ENCODE measurements around the gene CLTRN. TPM values are rescaled to one million over a fixed set of nuclear protein-coding genes. Genes with fewer than 3 reads are reported as not detected.
A peak's percentile ranks its signal among the peaks of the same experiment; 100 is the strongest.
"Not testable (repeated sequence)": the region's sequence is repeated elsewhere in the genome, so short reads cannot be mapped to it uniquely, and the experiment has no call there.

Gene CLTRN
- total RNA-seq (not detected), polyA plus RNA-seq (not detected)
- long read RNA-seq, donor 1, partial matches to known transcripts = 0 of 1 reads
- long read RNA-seq, donor 1, other reads (novel, unspliced or antisense) = 1 of 1 reads
- long read RNA-seq, donor 2, partial matches to known transcripts = 0 of 1 reads
- long read RNA-seq, donor 2, other reads (novel, unspliced or antisense) = 1 of 1 reads

- intact Hi-C loops (cut with DNase I) = no loop called here
- no peak within 1 kb of the TSS for H3K27ac ChIP-seq (ENCODE audit: low read depth in 1 of 2, low read length in 2 of 2)
- no peaks in the 10 kb centered on the region for H3K9me3 ChIP-seq (ENCODE audit: control insufficient read depth, low read length)
- 46 to 48% methylated on average over 14 of the region's 14 CpGs for WGBS, 2 donors
- no peaks in the 10 kb centered on the region for H3K27me3 ChIP-seq (ENCODE audit: control insufficient read depth in 1 of 2, insufficient read depth in 2 of 2, low read length in 1 of 2)
- H3K4me1 ChIP-seq (ENCODE audit: control insufficient read depth in 1 of 2, insufficient read depth in 2 of 2, low read length in 2 of 2) = no peaks in the 10 kb centered on the region
- no peaks in the 10 kb centered on the region for H3K36me3 ChIP-seq (ENCODE audit: control insufficient read depth in 1 of 2, insufficient read depth in 2 of 2, low read length in 1 of 2)
- DNase-seq (no peak), ATAC-seq (ENCODE audit: low FRiP score) (no peak)
- H3K4me3 ChIP-seq (ENCODE audit: low read length in 2 of 2) = no peak within 1 kb of the TSS
Observed at GRCh38 chrX:15664487-15665444, at the start of gene CLTRN. Gene CLTRN, minus strand, starts transcription at chrX:15664805. Its CDS starts 30 bp downstream, at chrX:15664775.

- H3K36me3 ChIP-seq (ENCODE audit: control insufficient read depth in 1 of 2, insufficient read depth in 2 of 2, low read length in 1 of 2); DNase-seq; H3K4me3 ChIP-seq (ENCODE audit: low read length in 2 of 2); ATAC-seq (ENCODE audit: low FRiP score); H3K27me3 ChIP-seq (ENCODE audit: control insufficient read depth in 1 of 2, insufficient read depth in 2 of 2, low read length in 1 of 2); H3K4me1 ChIP-seq (ENCODE audit: control insufficient read depth in 1 of 2, insufficient read depth in 2 of 2, low read length in 2 of 2); H3K27ac ChIP-seq (ENCODE audit: low read depth in 1 of 2, low read length in 2 of 2); H3K9me3 ChIP-seq (ENCODE audit: control insufficient read depth, low read length); intact Hi-C loops (cut with DNase I): not testable (repeated sequence)
- 81 to 91% methylated on average over 5 of the region's 8 CpGs for WGBS, 2 donors
Observed at GRCh38 chrX:15704273-15704672, 39.7 kb upstream of the CLTRN start.

- H3K4me3 ChIP-seq (ENCODE audit: low read length in 2 of 2); intact Hi-C loops (cut with DNase I); ATAC-seq (ENCODE audit: low FRiP score); H3K27me3 ChIP-seq (ENCODE audit: control insufficient read depth in 1 of 2, insufficient read depth in 2 of 2, low read length in 1 of 2); H3K4me1 ChIP-seq (ENCODE audit: control insufficient read depth in 1 of 2, insufficient read depth in 2 of 2, low read length in 2 of 2); H3K27ac ChIP-seq (ENCODE audit: low read depth in 1 of 2, low read length in 2 of 2); DNase-seq; H3K36me3 ChIP-seq (ENCODE audit: control insufficient read depth in 1 of 2, insufficient read depth in 2 of 2, low read length in 1 of 2); H3K9me3 ChIP-seq (ENCODE audit: control insufficient read depth, low read length): not testable (repeated sequence)
- WGBS, 2 donors = 100% methylated on average over 1 of the region's 5 CpGs; no CpG with 5 or more reads in 1 of the 2 donors
Observed at GRCh38 chrX:15703809-15704208, 39.2 kb upstream of the CLTRN start.

DNA sequence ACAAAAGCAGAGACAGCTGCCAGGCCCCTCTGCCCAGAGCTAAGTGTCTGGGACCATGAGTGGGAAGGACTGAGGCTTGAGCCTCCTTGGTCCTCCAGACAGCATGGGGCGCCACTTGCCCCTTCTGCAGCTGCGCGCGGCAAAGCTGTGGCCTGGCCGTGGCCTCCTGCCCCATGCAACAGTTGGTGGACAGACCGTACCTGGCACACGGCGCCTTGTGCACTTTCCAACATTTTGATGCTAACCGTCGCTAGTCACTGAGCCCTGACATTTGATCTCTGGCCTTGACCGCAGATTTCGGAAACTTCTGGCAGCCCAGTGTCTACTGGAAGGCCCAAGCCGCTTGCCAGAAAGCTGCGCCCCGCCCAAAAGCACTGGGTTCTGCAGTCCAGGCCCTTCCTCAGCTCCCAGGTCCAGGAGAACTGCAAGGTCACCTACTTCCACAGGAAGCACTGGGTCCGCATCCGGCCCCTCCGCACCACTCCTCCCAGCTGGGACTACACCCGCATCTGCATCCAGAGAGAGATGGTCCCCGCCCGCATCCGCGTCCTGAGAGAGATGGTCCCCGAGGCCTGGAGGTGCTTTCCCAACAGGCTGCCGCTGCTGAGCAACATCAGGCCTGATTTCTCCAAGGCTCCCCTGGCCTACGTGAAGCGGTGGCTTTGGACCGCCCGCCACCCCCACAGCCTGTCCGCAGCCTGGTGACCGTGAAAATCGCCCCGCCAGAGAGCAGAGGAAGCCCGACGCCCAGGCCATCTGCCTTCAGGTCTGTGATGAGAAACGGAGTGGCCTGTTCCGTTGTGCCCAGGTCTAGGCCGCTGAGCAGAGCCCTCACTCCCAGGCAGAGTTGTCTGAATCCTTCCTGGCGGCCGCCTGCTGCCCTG lies 38.1 kb upstream of the CLTRN start:
- Histone ChIP-seq H3K36me3 (ENCODE audit: control insufficient read depth in 1 of 2, insufficient read depth in 2 of 2, low read length in 1 of 2) (peaks cover 0 to 3% of the 10 kb centered on the region in 2 donors), H3K9me3 (ENCODE audit: control insufficient read depth, low read length) (no peaks in the 10 kb centered on the region), H3K27me3 (ENCODE audit: control insufficient read depth in 1 of 2, insufficient read depth in 2 of 2, low read length in 1 of 2) (no peaks in the 10 kb centered on the region), H3K4me3 (ENCODE audit: low read length in 2 of 2) (no peak overlapping the region), H3K27ac (ENCODE audit: low read depth in 1 of 2, low read length in 2 of 2) (no peak overlapping the region), H3K4me1 (ENCODE audit: control insufficient read depth in 1 of 2, insufficient read depth in 2 of 2, low read length in 2 of 2) (peaks cover 0 to 3% of the 10 kb centered on the region in 2 donors)
- WGBS, 2 donors = 97 to 98% methylated on average over 40 of the region's 40 CpGs
- DNase-seq (no peak), ATAC-seq (ENCODE audit: low FRiP score) (no peak)
- intact Hi-C loops (cut with DNase I) = no loop called here

GRCh38 chrX:15696516-15696915 lies 31.9 kb upstream of the CLTRN start:
- intact Hi-C loops (cut with DNase I) = no loop called here
- H3K4me1 ChIP-seq (ENCODE audit: control insufficient read depth in 1 of 2, insufficient read depth in 2 of 2, low read length in 2 of 2) = peaks cover 0 to 3% of the 10 kb centered on the region in 2 donors
- DNase-seq (no peak), ATAC-seq (ENCODE audit: low FRiP score) (no peak)
- no peak overlapping the region for H3K4me3 ChIP-seq (ENCODE audit: low read length in 2 of 2)
- WGBS, 2 donors = 84 to 97% methylated on average over 3 of the region's 3 CpGs
- no peaks in the 10 kb centered on the region for H3K9me3 ChIP-seq (ENCODE audit: control insufficient read depth, low read length)
- H3K36me3 ChIP-seq (ENCODE audit: control insufficient read depth in 1 of 2, insufficient read depth in 2 of 2, low read length in 1 of 2) = peaks cover 0 to 3% of the 10 kb centered on the region in 2 donors
- no peaks in the 10 kb centered on the region for H3K27me3 ChIP-seq (ENCODE audit: control insufficient read depth in 1 of 2, insufficient read depth in 2 of 2, low read length in 1 of 2)
- H3K27ac ChIP-seq (ENCODE audit: low read depth in 1 of 2, low read length in 2 of 2) = no peak overlapping the region

- Histone ChIP-seq H3K9me3 (ENCODE audit: control insufficient read depth, low read length) (no peaks in the 10 kb centered on the region), H3K36me3 (ENCODE audit: control insufficient read depth in 1 of 2, insufficient read depth in 2 of 2, low read length in 1 of 2) (peaks cover 0 to 3% of the 10 kb centered on the region in 2 donors), H3K27me3 (ENCODE audit: control insufficient read depth in 1 of 2, insufficient read depth in 2 of 2, low read length in 1 of 2) (no peaks in the 10 kb centered on the region), H3K4me3 (ENCODE audit: low read length in 2 of 2) (no peak overlapping the region), H3K4me1 (ENCODE audit: control insufficient read depth in 1 of 2, insufficient read depth in 2 of 2, low read length in 2 of 2) (no peaks in the 10 kb centered on the region), H3K27ac (ENCODE audit: low read depth in 1 of 2, low read length in 2 of 2) (no peak overlapping the region)
- DNase-seq (no peak), ATAC-seq (ENCODE audit: low FRiP score) (no peak)
- WGBS, 2 donors = 77 to 89% methylated on average over 6 of the region's 6 CpGs
- intact Hi-C loops (cut with DNase I) = no loop called here
Observed at GRCh38 chrX:15694941-15695451, 30.4 kb upstream of the CLTRN start.

DNA sequence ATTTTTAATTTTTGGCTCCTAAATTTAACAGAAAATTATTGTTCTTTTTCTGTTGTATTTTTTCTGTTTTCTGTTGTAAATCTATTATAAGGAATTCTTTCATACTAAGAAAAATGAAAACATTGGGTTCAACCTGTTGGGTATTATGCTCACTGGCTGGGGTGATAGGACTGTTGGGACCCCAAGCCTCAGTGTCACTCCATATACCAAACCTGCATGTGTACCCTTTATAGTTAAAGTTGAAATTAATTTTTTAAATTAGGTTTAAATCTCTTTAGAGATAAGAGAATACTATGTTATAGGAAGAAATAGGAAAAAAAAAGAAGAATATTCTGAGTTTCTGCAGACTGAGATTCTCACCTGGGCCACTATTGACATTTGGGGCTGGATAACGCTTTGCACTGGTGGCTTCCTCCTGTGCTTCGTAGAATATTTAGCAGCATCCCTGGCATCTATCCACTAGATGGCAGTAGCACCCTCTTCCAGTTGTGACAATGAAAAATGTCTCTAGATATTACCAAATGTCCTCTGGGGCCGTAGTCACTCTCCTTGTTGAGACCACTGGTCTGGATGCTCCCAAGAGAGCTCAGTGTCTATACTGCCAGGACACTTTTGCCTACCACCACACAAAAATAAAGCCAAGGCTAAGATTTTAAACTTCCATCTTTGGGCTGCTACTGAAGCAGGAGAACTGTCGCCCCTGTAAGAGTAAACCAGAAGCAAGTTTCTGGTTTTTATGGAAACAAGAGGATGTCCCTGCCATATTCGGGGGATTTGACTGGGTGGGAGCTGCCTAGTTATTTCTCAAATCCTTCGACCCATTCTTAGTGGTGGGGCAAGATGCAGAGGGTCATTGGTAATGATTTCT lies 22.4 kb upstream of the CLTRN start:
- Histone ChIP-seq H3K27me3 (ENCODE audit: control insufficient read depth in 1 of 2, insufficient read depth in 2 of 2, low read length in 1 of 2) (no peaks in the 10 kb centered on the region), H3K27ac (ENCODE audit: low read depth in 1 of 2, low read length in 2 of 2) (no peak overlapping the region), H3K4me1 (ENCODE audit: control insufficient read depth in 1 of 2, insufficient read depth in 2 of 2, low read length in 2 of 2) (no peaks in the 10 kb centered on the region), H3K9me3 (ENCODE audit: control insufficient read depth, low read length) (no peaks in the 10 kb centered on the region), H3K36me3 (ENCODE audit: control insufficient read depth in 1 of 2, insufficient read depth in 2 of 2, low read length in 1 of 2) (no peaks in the 10 kb centered on the region), H3K4me3 (ENCODE audit: low read length in 2 of 2) (no peak overlapping the region)
- whole genome bisulfite sequencing, 2 donors = 35 to 47% methylated on average over 6 of the region's 6 CpGs
- intact Hi-C loops (cut with DNase I) = loop anchor here in 1 of 2 donors (5.0 to 10.0 kb wide), 2 partner anchors 105 to 168 kb away; partner anchors contain the start of genes AP1S2 and ZRSR2
- peak; percentile 89 for ATAC-seq (ENCODE audit: low FRiP score)
- no peak for DNase-seq
